GM12878 (cell line): ENCODE data around the gene EDC3. TPM values are rescaled to one million over a fixed set of nuclear protein-coding genes. Genes with fewer than 3 reads are reported as not detected.

Experiments
- ATAC-seq: fragments of 200-7000 bp; cut with Tn5 transposase; 3 replicates; pipeline ENCODE4 v1.9.1; 2020; ENCODE audit warnings: mild to moderate bottlenecking, moderate library complexity
- BruUV-seq: library from RNA; stranded (reverse); fragments of 400-500 nt; replicated peaks from 2 replicates; lab custom pipeline; 2021; lab: Mats Ljungman, UMichigan
- CTCF ChIA-PET: fragments of 300-600 bp; sonication (Branson Sonifier 250); formaldehyde crosslinking; extraction: SDS; loops from one replicate; lab custom pipeline; 2021; ENCODE audit warnings: inconsistent platforms; lab: Yijun Ruan, JAX
- POLR2A ChIA-PET: fragments of 350-600 bp; formaldehyde crosslinking; extraction: SDS; loops from one replicate; lab custom pipeline; 2021; ENCODE audit warnings: inconsistent platforms; lab: Charles Lee
- RAD21 ChIA-PET: fragments of 300-600 bp; sonication (Branson Sonifier 250); formaldehyde crosslinking; loops from one replicate; lab custom pipeline; 2023; ENCODE audit warnings: antibody characterized with exemption; ENCODE audit not compliant: unreplicated experiment; lab: Charles Lee
- SMC1A ChIA-PET: fragments of 300-600 bp; sonication (Branson Sonifier 250); formaldehyde crosslinking; loops from one replicate; lab custom pipeline; 2023; ENCODE audit not compliant: unreplicated experiment, uncharacterized antibody; lab: Charles Lee
- DNase-seq: peaks from one replicate; pipeline ENCODE4 v3.0.0-alpha.2; 2011; ENCODE audit warnings: low read depth, low spot score
- FAIRE-seq: peaks from 3 replicates; lab custom pipeline; 2011; peaks lifted over from hg19 to GRCh38; lab: Jason Lieb, UNC
- H2AFZ ChIP-seq: 2 replicates; pipeline ENCODE4 v1.6.0; 2011; ENCODE audit warnings: low read depth, low read length, control low read depth; ENCODE audit not compliant: control insufficient read depth
- H3K27ac ChIP-seq: 2 replicates; pipeline ENCODE4 v1.5.1; 2011; ENCODE audit warnings: control low read depth; ENCODE audit not compliant: control insufficient read depth, insufficient read depth
- H3K27me3 ChIP-seq, 2 experiments: replicated peaks in 1 of 2; 2 replicates each; pipeline versions ENCODE4 v1.6.0 to v1.6.1; 2011; ENCODE audit warnings: low read length in 1 of 2; ENCODE audit not compliant: control insufficient read depth in 2 of 2, insufficient read depth in 2 of 2
- H3K36me3 ChIP-seq, 2 experiments: 2 replicates each; pipeline ENCODE4 v1.5.1; 2011; ENCODE audit warnings: low read length in 1 of 2; ENCODE audit not compliant: control insufficient read depth in 2 of 2, insufficient read depth in 2 of 2
- H3K4me1 ChIP-seq: 2 replicates; pipeline ENCODE4 v1.6.1; 2011; ENCODE audit warnings: mild to moderate bottlenecking, low read length, moderate library complexity, mixed read lengths; ENCODE audit not compliant: control insufficient read depth, insufficient read depth
- H3K4me2 ChIP-seq: 2 replicates; pipeline ENCODE4 v1.6.0; 2011; ENCODE audit warnings: control low read depth; ENCODE audit not compliant: control insufficient read depth, insufficient read depth
- H3K4me3 ChIP-seq: fragments of 200-600 bp; sonication (generic); 2 replicates; pipeline ENCODE4 v1.5.1; 2016
- H3K79me2 ChIP-seq: 2 replicates; pipeline ENCODE4 v1.6.0; 2011; ENCODE audit warnings: low read length; ENCODE audit not compliant: control insufficient read depth, insufficient read depth
- H3K9ac ChIP-seq: 2 replicates; pipeline ENCODE4 v1.8.0; 2011; ENCODE audit warnings: low read length, control low read depth, mixed read lengths; ENCODE audit not compliant: control insufficient read depth, insufficient read depth
- H3K9me3 ChIP-seq: replicated peaks from 3 replicates; pipeline ENCODE4 v1.5.1; 2011; ENCODE audit warnings: mild to moderate bottlenecking, low read length; ENCODE audit not compliant: control insufficient read depth, insufficient read depth
- H4K20me1 ChIP-seq: 2 replicates; pipeline ENCODE4 v1.6.0; 2011; ENCODE audit not compliant: control insufficient read depth, insufficient read depth
- CHD4 ChIP-seq: fragments of 200-600 bp; sonication (generic); IDR thresholded peaks from 2 replicates; pipeline ENCODE4 v1.6.1; 2016; ENCODE audit warnings: mild to moderate bottlenecking
- CREM ChIP-seq: IDR thresholded peaks from 2 replicates; pipeline ENCODE4 v1.6.1; 2014; ENCODE audit warnings: antibody characterized with exemption, low read depth
- GATAD2B ChIP-seq: fragments of 450-650 bp; conservative IDR thresholded peaks from 2 replicates; pipeline ENCODE4 v1.6.1; 2017; ENCODE audit warnings: low read depth, mild to moderate bottlenecking, moderate library complexity
- IRF5 ChIP-seq: fragments of 450-650 bp; IDR thresholded peaks from 2 replicates; pipeline ENCODE4 v1.6.1; 2017; ENCODE audit warnings: borderline replicate concordance
- LARP7 ChIP-seq: fragments of 450-650 bp; IDR thresholded peaks from 2 replicates; pipeline ENCODE4 v1.6.1; 2017; ENCODE audit warnings: mild to moderate bottlenecking
- NBN ChIP-seq: fragments of 450-650 bp; IDR thresholded peaks from 2 replicates; pipeline ENCODE4 v1.6.1; 2016
- NR2F1 ChIP-seq: fragments of 450-650 bp; conservative IDR thresholded peaks from 2 replicates; pipeline ENCODE4 v1.6.1; 2017; ENCODE audit warnings: mild to moderate bottlenecking
- POLR2A ChIP-seq: IDR thresholded peaks from 2 replicates; pipeline ENCODE4 v1.6.1; 2011; ENCODE audit warnings: low read depth, mild to moderate bottlenecking, low read length
- POLR2AphosphoS2 ChIP-seq: IDR thresholded peaks from 2 replicates; pipeline ENCODE4 v1.6.1; 2011; ENCODE audit warnings: low read depth, mild to moderate bottlenecking, low read length, improper control_type of control experiment, moderate library complexity
- RAD21 ChIP-seq: IDR thresholded peaks from 2 replicates; pipeline ENCODE4 v1.6.1; 2011; ENCODE audit warnings: mild to moderate bottlenecking, low read depth, low read length, moderate library complexity; ENCODE audit not compliant: insufficient read depth
- SMC3 ChIP-seq: IDR thresholded peaks from 2 replicates; pipeline ENCODE4 v1.6.1; 2011; ENCODE audit warnings: low read length, improper control_type of control experiment, borderline replicate concordance
- SPI1 ChIP-seq: IDR thresholded peaks from 2 replicates; pipeline ENCODE4 v1.6.1; 2011; ENCODE audit warnings: low read depth, mild to moderate bottlenecking, low read length, moderate library complexity, borderline replicate concordance; ENCODE audit not compliant: insufficient read depth
- SREBF2 ChIP-seq: IDR thresholded peaks from 2 replicates; pipeline ENCODE4 v1.6.1; 2012; ENCODE audit warnings: mild to moderate bottlenecking, low read length
- TCF7 ChIP-seq: IDR thresholded peaks from 2 replicates; pipeline ENCODE4 v1.6.1; 2014; ENCODE audit warnings: antibody characterized with exemption, borderline replicate concordance
- ZNF207 ChIP-seq: fragments of 450-650 bp; IDR thresholded peaks from 2 replicates; pipeline ENCODE4 v1.6.1; 2014; ENCODE audit warnings: antibody characterized with exemption, mild to moderate bottlenecking, borderline replicate concordance
- ZNF24 ChIP-seq: fragments of 450-650 bp; IDR thresholded peaks from 2 replicates; pipeline ENCODE4 v1.6.1; 2017; ENCODE audit warnings: antibody characterized with exemption, mild to moderate bottlenecking
- WGBS: methylation state at CpG from one replicate; pipeline ENCODE4 v1.1.6; 2016; ENCODE audit warnings: low lambda C conversion rate; ENCODE audit not compliant: insufficient replicate concordance, insufficient coverage; ENCODE audit errors: missing lambda C conversion rate; 5-methylcytosine and 5-hydroxymethylcytosine counted together
- in situ Hi-C: fragments of 300-500 bp; cut with MboI; formaldehyde crosslinking; loops from 9 replicates; pipeline ENCODE4 v1.14.3; 2018; ENCODE audit warnings: mixed read lengths
- intact Hi-C: fragments of 100-400 bp; cut with micrococcal nuclease; formaldehyde crosslinking; loops from one replicate; pipeline ENCODE4 v1.14.2; 2022; ENCODE audit not compliant: unreplicated experiment
- polyA plus RNA-seq, 11 experiments: library from polyadenylated mRNA; depleted of rRNA in 4 of 11; unstranded in 6 of 11; stranded (reverse) in 5 of 11; fragments of >200 nt; fragmentation: Nextera tagmentation in 4 of 11; fragmentation: Illumina TruSeq in 1 of 11; extraction: Ambion mirVana in 4 of 11; extraction: Trizol in 1 of 11; gene quantifications; 1 replicate in 1 of 11; 2 replicates in 10 of 11; pipeline versions ENCODE4 v1.2.1 to v1.2.3, GENCODE V29; 2011 to 2016; ENCODE audit warnings: inconsistent platforms in 2 of 11, missing spikeins in 2 of 11, low read depth in 1 of 11
- total RNA-seq, 4 experiments: library from RNA; depleted of rRNA in 3 of 4; stranded (reverse); fragments of >200 nt in 3 of 4; fragmentation: Illumina TruSeq in 1 of 4; extraction: Trizol in 1 of 4; gene quantifications; 2 replicates each; pipeline versions ENCODE4 v1.2.1 to v1.2.3, GENCODE V29; 2013 to 2021

The EDC3 gene
- total and polyA plus RNA-seq, 10 of the 15 experiments (the other 5 are each of a cell fraction or from before 2014, with no cell fraction given), result 11.8 to 48.4 (median 35.3) TPM

GRCh38 chr15:74710319-74711094 lies 14.7 kb upstream of the EDC3 start:
- Histone ChIP-seq H4K20me1 (no peaks in the 10 kb centered on the region), H3K27me3 (no peaks in the 10 kb centered on the region; a peak in 1 of 4 replicates), H3K4me1 (no peaks in the 10 kb centered on the region), H3K4me2 (no peak overlapping the region), H2AFZ (no peak overlapping the region), H3K9me3 (no peaks in the 10 kb centered on the region), H3K9ac (no peak overlapping the region), H3K27ac (no peak overlapping the region), H3K4me3 (no peak overlapping the region), H3K79me2 (no peaks in the 10 kb centered on the region), H3K36me3 (no peaks in the 10 kb centered on the region)
- DNase-seq, result no peak
- intact Hi-C loops (no loop called here), in situ Hi-C loops (no loop called here)
- no peak for ATAC-seq
- RAD21 ChIA-PET, result no interaction called here
- SMC1A ChIA-PET, result interaction anchor here (0.6 kb wide), 1 partner anchor 198 kb away, joined by 3 read pairs; no protein-coding TSS in a partner anchor
- no peak for TF ChIP-seq CREM
- no peak for TF ChIP-seq LARP7
- no peak for TF ChIP-seq SREBF2
- no peak for TF ChIP-seq NBN
- no peak for TF ChIP-seq RAD21
- no peak for TF ChIP-seq CHD4
- no peak for TF ChIP-seq ZNF207
- no peak for TF ChIP-seq NR2F1
- TF ChIP-seq GATAD2B, result no peak
- TF ChIP-seq TCF7, result no peak
- no peak for TF ChIP-seq IRF5
- TF ChIP-seq SMC3, result no peak
- no peak for TF ChIP-seq POLR2AphosphoS2
- no peak for TF ChIP-seq ZNF24
- no peak for TF ChIP-seq POLR2A
- no peak for TF ChIP-seq SPI1
- WGBS, result 0% methylated on average over 3 of the region's 3 CpGs
- POLR2A ChIA-PET, result no interaction called here
- no peak for FAIRE-seq
- CTCF ChIA-PET, result interaction anchor here (0.6 kb wide), 1 partner anchor 91 kb away, joined by 4 read pairs; no protein-coding TSS in a partner anchor
- no TSS peak for BruUV-seq
